HG03159 (cell line): Measurements from ENCODE around the gene CLDN9.

ENCODE experiments used
- ATAC-seq: cut with Tn5 transposase; IDR thresholded peaks from one replicate; pipeline ENCODE4 v1.9.1; 2021; ENCODE audit warnings: mild to moderate bottlenecking, moderate library complexity; ENCODE audit not compliant: unreplicated experiment

The CLDN9 gene

GRCh38 chr16:3012828-3013420 is at the start of gene CLDN9:
TSS of gene CLDN9 (plus strand) at chr16:3012923. CDS start at chr16:3013363, 440 bp downstream.
- no peak for ATAC-seq

- ATAC-seq, result no peak
Measured at GRCh38 chr16:2963074-2963722, 49.5 kb upstream of the CLDN9 start.

GRCh38 chr16:2963723-2964474 is 48.8 kb upstream of the CLDN9 start, which contains the start of gene KREMEN2:
TSS of gene KREMEN2 (plus strand) at chr16:2964275. CDS start at chr16:2964521, 246 bp downstream.
- ATAC-seq, result no peak

GRCh38 chr16:2964475-2965336 is 48.0 kb upstream of the CLDN9 start:
- no peak for ATAC-seq

- ATAC-seq, result no peak
Measured at GRCh38 chr16:2966043-2966807, 46.5 kb upstream of the CLDN9 start.

- no peak for ATAC-seq
Measured at GRCh38 chr16:2966808-2967191, 45.9 kb upstream of the CLDN9 start.

GRCh38 chr16:2967211-2967631 is 45.5 kb upstream of the CLDN9 start:
- ATAC-seq, result no peak

GRCh38 chr16:2967721-2968161 is 45.0 kb upstream of the CLDN9 start:
- ATAC-seq, result no peak

- ATAC-seq, result no peak
Measured at GRCh38 chr16:2968368-2968737, 44.4 kb upstream of the CLDN9 start.

- ATAC-seq, result peak; percentile 66
Measured at GRCh38 chr16:2968738-2969544, 43.8 kb upstream of the CLDN9 start, which contains the start of gene PAQR4. TSS of gene PAQR4 (plus strand) at chr16:2969348. CDS start at chr16:2969675, 327 bp downstream.

GRCh38 chr16:2969545-2970521 is 42.9 kb upstream of the CLDN9 start:
- no peak for ATAC-seq

- ATAC-seq, result no peak
Measured at GRCh38 chr16:2970563-2970962, 42.2 kb upstream of the CLDN9 start.

GRCh38 chr16:2971134-2971984 is 41.4 kb upstream of the CLDN9 start:
- ATAC-seq, result no peak

- ATAC-seq, result no peak
Measured at GRCh38 chr16:2971985-2972784, 40.5 kb upstream of the CLDN9 start.

GRCh38 chr16:2973093-2973492 is 39.6 kb upstream of the CLDN9 start:
- no peak for ATAC-seq

GRCh38 chr16:2973605-2974318 is 39.0 kb upstream of the CLDN9 start:
- no peak for ATAC-seq
